Measurements from ENCODE around the gene USF2. TPM values are rescaled to one million over a fixed set of nuclear protein-coding genes. Genes with fewer than 3 reads are reported as not detected.

Gene USF2
- total and polyA plus RNA-seq, 10 donors = 132 to 206 (median 154) TPM

- H3K4me1 ChIP-seq = peaks cover 13 to 50% (median 36%) of the 10 kb centered on the region in 6 donors
- intact Hi-C loops (cut with DNase I; ENCODE audit: low total_unique reads) = no loop called here
- peaks cover 0 to 11% (median 0%) of the 10 kb centered on the region in 8 donors for H3K9me3 ChIP-seq
- peaks cover 0 to 43% (median 11%) of the 10 kb centered on the region in 7 donors for H3K27me3 ChIP-seq (replicated peaks in 1 of 7)
- peak within 1 kb of the TSS; percentile 54 to 89 (median 58) for H3K4me3 ChIP-seq
- WGBS, 5 donors = 0 to 2% (median 0%) methylated on average over 21 to 69 of the region's 69 CpGs
- TF ChIP-seq CTCF (IDR thresholded peaks at IDR 0.05 in 8 of 11, conservative IDR thresholded peaks at IDR 0.05 in 3 of 11) (peak in 1 of 11 experiments; percentile 10), POLR2A (IDR thresholded peaks at IDR 0.05) (peak in 1 of 3 donors; percentile 32), POLR2AphosphoS5 (IDR thresholded peaks at IDR 0.05) (peak; percentile 76 to 82 (median 77))
- peak within 1 kb of the TSS; percentile 72 to 90 (median 81) for H3K27ac ChIP-seq
- H3K36me3 ChIP-seq = peaks cover 0 to 15% (median 0%) of the 10 kb centered on the region in 6 donors
- DNase-seq = peak; percentile 94
Observed at GRCh38 chr19:35248310-35249145, 20.2 kb upstream of the USF2 start, which contains the start of gene LSR. Gene LSR, plus strand, starts transcription at chr19:35249002. Its CDS starts 21 bp downstream, at chr19:35249023.

- WGBS, 5 donors = 16 to 34% (median 18%) methylated on average over 28 to 39 of the region's 39 CpGs
- TF ChIP-seq POLR2A (IDR thresholded peaks at IDR 0.05) (no peak), POLR2AphosphoS5 (IDR thresholded peaks at IDR 0.05) (no peak), CTCF (IDR thresholded peaks at IDR 0.05 in 8 of 11, conservative IDR thresholded peaks at IDR 0.05 in 3 of 11) (no peak)
- peaks cover 0 to 7% (median 0%) of the 10 kb centered on the region in 8 donors for H3K9me3 ChIP-seq
- peaks cover 0 to 23% (median 0%) of the 10 kb centered on the region in 6 donors for H3K36me3 ChIP-seq
- H3K27ac ChIP-seq = peak overlapping the region; percentile 72 to 90 (median 81)
- H3K4me3 ChIP-seq = peak overlapping the region; percentile 54 to 89 (median 58)
- DNase-seq = no peak
- intact Hi-C loops (cut with DNase I; ENCODE audit: low total_unique reads) = no loop called here
- H3K4me1 ChIP-seq = peaks cover 13 to 56% (median 40%) of the 10 kb centered on the region in 6 donors
- H3K27me3 ChIP-seq (replicated peaks in 1 of 7) = peaks cover 0 to 43% (median 11%) of the 10 kb centered on the region in 7 donors
Observed at GRCh38 chr19:35249146-35249847, 19.5 kb upstream of the USF2 start.

GRCh38 chr19:35249848-35250711 is 18.7 kb upstream of the USF2 start:
- TF ChIP-seq POLR2AphosphoS5 (IDR thresholded peaks at IDR 0.05) (peak in 2 of 3 donors; percentile 16 to 49), POLR2A (IDR thresholded peaks at IDR 0.05) (no peak), CTCF (IDR thresholded peaks at IDR 0.05 in 8 of 11, conservative IDR thresholded peaks at IDR 0.05 in 3 of 11) (no peak)
- 80 to 87% (median 84%) methylated on average over 34 of the region's 34 CpGs for WGBS, 5 donors
- H3K36me3 ChIP-seq = peaks cover 0 to 31% (median 0%) of the 10 kb centered on the region in 6 donors
- peaks cover 13 to 64% (median 40%) of the 10 kb centered on the region in 6 donors for H3K4me1 ChIP-seq
- H3K27ac ChIP-seq = peak overlapping the region in 4 of 8 donors; percentile 81 to 90 (median 86)
- H3K4me3 ChIP-seq = peak overlapping the region in 6 of 8 donors; percentile 57 to 89 (median 60)
- H3K27me3 ChIP-seq (replicated peaks in 1 of 7) = peaks cover 0 to 43% (median 11%) of the 10 kb centered on the region in 7 donors
- peak; percentile 76 for DNase-seq
- intact Hi-C loops (cut with DNase I; ENCODE audit: low total_unique reads) = no loop called here
- H3K9me3 ChIP-seq = no peaks in the 10 kb centered on the region
